Measurements from ENCODE around the gene FUT9. TPM values are rescaled to one million over a fixed set of nuclear protein-coding genes. Genes with fewer than 3 reads are reported as not detected.

Gene FUT9
- total RNA-seq (2021; fragmentation: NEBNext Ultra II Directional; extraction: Animal tissue kit (Norgen Biotek cat#: 25700)) (4.0 and 4.9 TPM in 2 replicates), polyA plus RNA-seq (2011; rRNA removed) (0.53 and 0.85 TPM in 2 replicates), polyA minus RNA-seq (2011; rRNA and poly(A)+ RNA removed) (3.1 and 5.1 TPM in 2 replicates)
- polyA plus RNA-seq (2011; cell fraction: cytosol; rRNA removed) = 1.0 TPM
- 1.2 TPM for polyA plus RNA-seq (2011; cell fraction: nucleus; rRNA removed)
- 0.80 to 2.1 TPM (median 1.2 TPM) in 4 replicates for polyA plus RNA-seq (2012, experiment 1 of 2)
- 0.17 TPM for polyA plus RNA-seq (2012, experiment 2 of 2)
- 3.2 TPM for polyA plus RNA-seq (2013, experiment 1 of 2)
- polyA plus RNA-seq (2013, experiment 2 of 2) = 3.1 TPM
- 3.1 TPM for polyA minus RNA-seq (2011; cell fraction: cytosol; rRNA and poly(A)+ RNA removed)
- 16.5 TPM for polyA minus RNA-seq (2011; cell fraction: nucleus; rRNA and poly(A)+ RNA removed)
- long read RNA-seq, experiment 1, partial matches to known transcripts = 0 of 5 reads
- long read RNA-seq, experiment 1, other reads (novel, unspliced or antisense) = 5 of 5 reads
- long read RNA-seq, experiment 2 = 0 reads

DNA sequence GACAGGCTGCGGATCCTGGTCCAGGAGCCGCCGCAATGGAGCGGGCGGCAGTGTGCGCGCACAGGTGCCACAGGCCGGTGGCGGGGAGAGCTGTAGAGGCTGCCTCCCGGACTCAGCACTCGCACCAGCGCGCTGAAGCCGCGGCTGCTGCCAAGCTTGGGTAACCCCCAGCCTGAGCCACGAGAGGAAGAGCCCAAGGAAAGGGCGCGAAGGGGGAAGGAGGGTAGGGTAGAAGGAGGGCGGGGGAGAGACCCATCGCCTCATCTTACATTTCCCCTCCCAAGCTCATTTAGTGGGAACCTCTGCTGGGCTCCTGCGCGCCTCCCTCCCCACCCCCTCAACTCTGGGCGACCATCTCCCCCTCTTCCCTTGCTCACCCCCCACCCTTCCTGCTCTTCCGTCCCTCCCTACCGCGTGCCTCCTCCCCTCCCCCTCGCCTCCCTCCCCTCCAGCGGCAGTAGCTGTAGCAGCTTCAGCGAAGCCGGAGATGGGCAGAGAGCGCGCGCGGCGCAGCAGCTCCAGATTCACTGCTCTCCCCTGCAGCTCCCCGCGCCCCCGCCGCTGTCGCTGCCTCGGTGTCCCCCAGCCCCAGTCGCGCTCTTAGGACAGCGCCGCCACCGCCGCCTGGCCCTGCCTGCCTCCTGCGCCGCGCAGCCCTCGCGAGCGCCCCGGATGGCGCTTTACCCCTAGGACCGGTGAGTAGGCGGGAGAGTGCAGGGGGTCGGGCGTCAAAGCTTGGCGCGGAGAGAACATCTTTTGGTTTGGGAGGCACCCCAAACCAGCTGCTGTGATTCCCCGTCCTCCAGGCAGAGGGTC lies at the start of gene FUT9:
Gene FUT9 (plus strand): TSS at position 457 of the 816 bp plus-strand sequence. CDS start 187,182 bp downstream, outside the sequence.
- H3K36me3 ChIP-seq (ENCODE audit: control insufficient read depth in 2 of 4, insufficient read depth in 4 of 4, low read length in 3 of 4) = no peaks in the 10 kb centered on the region
- peak within 1 kb of the TSS; percentile 71 to 85 (median 82) for H3K9ac ChIP-seq (replicated peaks in 1 of 4; ENCODE audit: extremely low read depth in 1 of 4, low read depth in 3 of 4, low read length in 3 of 4)
- 3% methylated on average over 36 of the region's 62 CpGs; no CpG with 5 or more reads in 1 of the 2 experiments for WGBS, 2 experiments (ENCODE audit: extremely low coverage in 1 of 2, insufficient coverage in 1 of 2, insufficient read length in 1 of 2, insufficient replicate concordance in 2 of 2, low coverage in 1 of 2, low lambda C conversion rate in 2 of 2, missing lambda C conversion rate in 1 of 2)
- H3K9me3 ChIP-seq (ENCODE audit: insufficient read depth in 2 of 2, low read depth in 1 of 2, low read length in 1 of 2) = no peaks in the 10 kb centered on the region
- H3K79me2 ChIP-seq (ENCODE audit: control insufficient read depth in 1 of 2, insufficient read depth in 2 of 2, low read length in 2 of 2) = no peaks in the 10 kb centered on the region
- H2BK5ac ChIP-seq (ENCODE audit: low read depth, low read length) = peak within 1 kb of the TSS; percentile 80; the same call in 1 of the 2 replicates
- CTCF ChIA-PET (ENCODE audit: partially characterized antibody) = interaction anchor here (0.6 to 1.4 kb wide), 9 partner anchors 10 to 1067 kb away, joined by 3 to 5 read pairs (median 3); no protein-coding TSS in a partner anchor
- 0 out of 2 replicates have a peak within 1 kb of the TSS, but pooled peaks have one; percentile 18 for H2BK15ac ChIP-seq (ENCODE audit: low read length)
- H4K8ac ChIP-seq (ENCODE audit: extremely low read depth, insufficient read depth, low read length) = peak within 1 kb of the TSS; percentile 84
- H2AFZ ChIP-seq (ENCODE audit: low read length) = peak within 1 kb of the TSS; percentile 98
- peak within 1 kb of the TSS; percentile 79 for H3K27ac ChIP-seq (ENCODE audit: low read depth, low read length)
- peak within 1 kb of the TSS; percentile 42 for H4K5ac ChIP-seq (ENCODE audit: insufficient read length, low read depth, low read length)
- POLR2A ChIA-PET (ENCODE audit: partially characterized antibody) = interaction anchor here (0.9 to 1.8 kb wide), 6 partner anchors 9 to 244 kb away, joined by 3 to 7 read pairs (median 4); no protein-coding TSS in a partner anchor
- H3K4me3 ChIP-seq (ENCODE audit: extremely low read depth in 1 of 4, insufficient read depth in 2 of 4, low read depth in 3 of 4, low read length in 4 of 4) = peak within 1 kb of the TSS; percentile 82 to 85 (median 84)
- FAIRE-seq (no peak), DNase-seq (ENCODE audit: low read depth in 1 of 2, low spot score in 2 of 2) (peak; percentile 70 to 81)
- H3K14ac ChIP-seq (ENCODE audit: insufficient read length) = no peak within 1 kb of the TSS
- H4K20me1 ChIP-seq (replicated peaks in 1 of 2; ENCODE audit: control insufficient read depth in 1 of 2, insufficient read depth in 2 of 2, low read length in 2 of 2) = no peaks in the 10 kb centered on the region
- H3K79me1 ChIP-seq (ENCODE audit: low read depth, low read length) = no peaks in the 10 kb centered on the region
- H3K23me2 ChIP-seq (ENCODE audit: low read depth, low read length) = peaks cover 15% of the 10 kb centered on the region
- H3K56ac ChIP-seq (replicated peaks; ENCODE audit: insufficient read length, low read depth, low read length) = peak within 1 kb of the TSS; percentile 25
- peak within 1 kb of the TSS; percentile 95 to 99 for H3K4me2 ChIP-seq (ENCODE audit: insufficient read depth in 1 of 2, low read depth in 2 of 2, low read length in 2 of 2)
- H4K91ac ChIP-seq (replicated peaks; ENCODE audit: insufficient read length, low read length) = peak within 1 kb of the TSS; percentile 71
- H3K18ac ChIP-seq (ENCODE audit: extremely low read depth, low read length) = peak within 1 kb of the TSS; percentile 42; the same call in 1 of the 2 replicates
- H3K4ac ChIP-seq (replicated peaks; ENCODE audit: insufficient read length, low read depth, low read length) = no peak within 1 kb of the TSS
- no peak within 1 kb of the TSS for H3K23ac ChIP-seq (ENCODE audit: insufficient read length)
- H3K4me1 ChIP-seq (replicated peaks in 1 of 4; ENCODE audit: control insufficient read depth in 3 of 4, insufficient read depth in 4 of 4, low read length in 3 of 4) = peaks cover 0 to 4% (median 0%) of the 10 kb centered on the region in 4 experiments; a peak in 4 of 7 replicates
- H2AK5ac ChIP-seq (ENCODE audit: low read depth, low read length) = no peak within 1 kb of the TSS
- 0 out of 2 replicates have a peak within 1 kb of the TSS, but pooled peaks have one; percentile 93 for H2BK20ac ChIP-seq (ENCODE audit: low read length)
- H3K27me3 ChIP-seq (replicated peaks in 1 of 4; ENCODE audit: control insufficient read depth in 3 of 4, extremely low read depth in 1 of 4, insufficient read depth in 3 of 4, low read length in 3 of 4) = peaks cover 0 to 6% (median 0%) of the 10 kb centered on the region in 4 experiments; a peak in 3 of 7 replicates
- H2BK12ac ChIP-seq (ENCODE audit: low read depth, low read length) = peak within 1 kb of the TSS; percentile 80
- H2BK120ac ChIP-seq (replicated peaks; ENCODE audit: low read depth, low read length) = no peak within 1 kb of the TSS
- no peak for TF ChIP-seq SIX5 (IDR thresholded peaks at IDR 0.05; ENCODE audit: low read depth, low read length)
- TF ChIP-seq JUN (IDR thresholded peaks at IDR 0.05; ENCODE audit: low read depth, low read length) = no peak
- TF ChIP-seq ZNF274 (IDR thresholded peaks at IDR 0.05; ENCODE audit: borderline replicate concordance, extremely low read depth, low read length) = no peak
- no peak for TF ChIP-seq YY1 (IDR thresholded peaks at IDR 0.05; ENCODE audit: low read depth, low read length)
